Stimulated activated CD4-positive, alpha-beta T cell treated with anti-CD3 and anti-CD28 coated beads, Interleukin-1b, Interleukin-23, amount 100 ng/mL, for 48 hours (primary cell): ENCODE results near the gene THRB.
"Not testable (repeated sequence)": the region's sequence is repeated elsewhere in the genome, so short reads cannot be mapped to it uniquely, and the experiment has no call there.

Experiments used
- DNase-seq: peaks from one replicate; pipeline ENCODE4 v3.0.0-alpha.2; 2020

THRB gene

DNA sequence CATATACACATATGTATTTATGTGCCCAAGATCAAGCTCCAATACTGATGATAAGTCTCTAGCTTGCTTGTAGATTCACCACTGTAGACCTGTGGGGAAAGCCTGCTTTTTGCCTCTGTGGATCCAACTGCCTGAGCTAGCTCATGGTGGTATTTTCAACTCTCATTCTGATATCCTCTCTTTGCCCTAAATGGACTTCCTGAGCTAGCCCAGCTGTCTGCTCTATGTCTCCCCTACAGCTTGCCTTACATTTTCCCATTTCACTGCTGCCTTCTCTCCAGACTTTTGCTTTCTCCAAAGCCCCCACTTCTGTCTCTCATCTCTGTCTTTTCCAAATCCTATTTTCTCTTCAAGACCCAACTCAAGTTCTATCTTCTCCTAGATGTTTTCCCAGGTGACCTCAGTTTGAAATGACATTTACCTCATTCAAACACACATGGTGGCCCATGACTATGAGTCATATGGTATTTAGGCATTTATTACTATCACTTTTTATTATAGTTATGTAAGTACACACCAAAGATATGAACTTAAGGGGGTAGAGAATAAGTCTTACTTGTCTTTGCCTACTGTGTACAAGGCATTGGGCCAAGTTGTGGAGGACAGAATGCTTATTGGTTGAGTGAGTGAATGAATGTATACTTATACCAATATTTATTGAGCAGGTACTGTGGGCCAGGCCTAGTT is 357.9 kb downstream of the THRB start:
- no peak for DNase-seq

DNA sequence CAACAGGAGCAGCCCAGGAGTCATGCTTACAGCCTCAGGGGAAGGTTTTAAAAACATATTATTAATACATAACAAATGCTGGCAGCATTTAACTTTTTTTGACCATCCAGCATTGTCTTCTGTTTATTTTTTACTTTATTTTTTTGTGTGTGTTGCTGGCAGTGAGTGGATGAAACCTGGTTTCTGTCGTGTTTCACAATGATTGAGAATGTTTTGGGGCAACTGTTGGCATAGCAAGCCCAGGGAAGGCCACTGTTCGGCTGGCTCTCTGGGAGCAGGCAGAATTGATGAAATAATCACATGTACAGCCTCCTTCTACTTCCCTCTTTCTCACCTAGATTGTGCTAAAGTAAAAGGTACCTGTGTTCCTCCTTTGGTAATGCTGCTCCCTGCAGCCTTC is 359.4 kb downstream of the THRB start:
- no peak for DNase-seq

DNA sequence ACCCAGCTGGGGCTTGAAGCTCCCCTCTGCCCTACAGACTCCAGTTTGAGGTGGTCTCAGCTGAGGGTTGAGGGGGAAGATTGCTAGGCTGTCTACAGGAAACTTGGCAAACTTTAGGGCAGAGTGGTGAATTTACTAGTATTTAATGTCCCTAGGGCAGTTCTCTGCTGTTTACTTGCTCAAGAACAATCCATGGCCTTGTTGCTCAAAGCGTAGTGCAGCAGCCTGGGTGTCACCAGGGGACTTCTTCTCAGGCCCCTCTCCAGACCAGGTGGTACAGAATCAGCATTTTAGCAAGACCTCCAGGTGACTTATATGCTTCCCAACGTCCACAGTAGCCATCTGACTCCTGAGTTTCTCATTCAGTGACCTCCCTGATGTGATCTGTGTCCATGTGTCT is 360.7 kb downstream of the THRB start:
- no peak for DNase-seq

DNA sequence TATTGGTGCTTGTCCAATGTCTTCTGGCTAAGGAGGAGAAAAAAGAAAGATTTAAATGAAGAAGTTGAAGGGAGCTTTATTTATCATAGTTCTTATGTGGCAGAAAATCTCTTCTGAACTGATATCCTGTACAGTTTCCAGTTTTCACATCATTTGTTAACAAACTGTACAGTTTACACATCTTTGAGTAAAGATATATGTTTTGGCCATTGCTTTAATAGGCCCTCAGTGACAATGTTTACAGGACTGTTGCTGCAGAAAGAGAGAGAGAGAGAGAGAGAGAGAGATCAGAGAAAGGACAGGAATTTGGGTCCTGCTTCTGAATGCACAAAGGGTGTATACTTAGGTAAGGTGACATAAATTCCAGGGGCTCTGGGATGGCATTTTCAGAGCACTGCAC is 361.2 kb downstream of the THRB start:
- no peak for DNase-seq

DNA sequence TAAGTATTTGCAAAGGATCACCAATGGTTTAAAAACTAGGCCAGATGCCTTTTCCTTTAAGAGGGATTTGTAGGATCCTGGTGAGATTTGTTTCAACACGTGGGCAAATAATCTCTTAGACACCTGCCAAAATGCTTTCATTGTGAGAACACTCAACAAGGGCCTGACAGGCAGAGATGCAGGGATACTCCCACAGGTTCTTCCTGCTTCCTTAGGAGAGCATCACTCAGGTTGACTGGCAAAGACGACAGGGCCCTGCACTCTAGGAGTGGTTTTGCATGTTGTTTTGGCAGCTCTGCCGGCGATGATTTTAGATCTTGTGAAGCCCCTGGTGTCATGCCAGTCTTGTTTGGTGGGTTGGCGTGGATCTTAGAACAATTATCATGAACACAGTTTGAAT is 365.1 kb downstream of the THRB start:
- no peak for DNase-seq

DNA sequence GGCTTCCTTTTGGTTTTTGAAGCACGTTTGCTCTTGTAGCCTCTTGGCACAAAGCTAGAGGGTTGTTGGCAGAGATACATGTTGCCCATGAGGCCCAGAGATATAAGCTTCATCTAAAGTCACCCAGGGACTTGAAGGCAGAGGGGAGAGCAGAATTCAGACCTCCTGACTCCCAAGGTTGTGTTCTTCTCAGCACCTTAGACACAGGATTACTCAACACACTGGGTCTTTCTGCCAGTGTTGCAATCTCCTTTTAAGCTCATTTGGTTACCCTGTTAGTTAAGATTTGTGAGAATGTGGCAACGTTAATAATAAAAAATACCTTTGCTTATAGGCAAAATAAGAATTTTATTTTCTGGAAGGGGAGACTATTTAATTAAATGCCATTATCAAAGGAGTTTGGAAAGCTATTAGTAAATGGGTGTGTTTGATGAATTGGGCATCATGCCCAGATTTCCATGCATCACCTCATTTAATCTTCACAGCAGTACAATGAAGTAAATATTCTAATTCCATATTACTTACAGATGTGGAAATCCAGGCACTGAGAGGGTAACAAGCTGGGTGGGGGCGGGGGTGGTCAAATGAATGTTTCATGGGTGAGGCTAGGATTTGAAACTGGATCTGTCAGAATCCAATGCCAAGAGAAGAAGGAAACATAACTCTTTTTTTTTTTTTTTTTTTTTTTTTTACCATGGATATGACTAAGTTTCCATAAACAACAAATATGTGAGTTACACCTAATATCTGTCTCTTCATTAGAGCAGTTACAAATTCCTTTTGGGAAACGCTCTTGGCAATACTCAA is 366.2 kb downstream of the THRB start:
- no peak for DNase-seq

DNA sequence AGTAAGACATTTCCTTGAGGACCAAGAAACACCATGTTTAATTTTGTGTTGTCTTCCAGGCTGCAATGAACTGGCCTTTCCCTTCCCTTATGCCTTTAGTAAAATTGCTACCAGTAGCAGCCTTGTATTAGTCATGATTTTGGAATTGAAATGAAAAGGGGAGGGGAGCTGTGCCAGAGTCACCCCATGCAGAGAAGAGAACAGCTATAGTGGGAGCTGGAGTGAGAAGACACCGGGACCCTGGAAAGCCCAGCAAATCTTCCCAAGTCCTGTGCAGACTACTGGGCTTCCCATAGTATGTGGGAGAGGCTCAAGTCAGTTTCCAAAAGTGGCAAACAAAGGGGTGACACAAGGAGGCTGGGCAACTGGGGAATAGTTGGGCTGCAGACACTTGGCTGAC is 371.1 kb downstream of the THRB start:
- DNase-seq = no peak

DNA sequence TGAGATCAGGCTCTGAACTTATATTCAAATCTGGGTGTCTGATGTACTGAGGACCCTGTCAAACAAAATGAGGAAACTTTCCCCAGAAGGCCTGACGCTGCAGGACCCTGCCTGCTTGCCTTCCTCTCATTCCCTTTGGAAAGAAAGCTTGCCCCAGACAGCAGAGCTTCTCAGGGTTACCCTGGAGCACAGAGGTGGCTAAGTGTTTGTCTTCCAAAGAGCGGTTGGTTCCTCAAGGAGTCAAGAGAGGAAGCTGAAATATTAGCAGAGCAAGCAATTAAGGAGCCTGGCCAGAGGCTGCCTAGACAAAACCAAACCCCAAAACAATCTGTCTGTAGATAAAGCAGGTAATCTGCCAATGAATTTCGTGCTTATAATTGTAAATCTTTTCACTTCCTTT is 374.2 kb downstream of the THRB start:
- no peak for DNase-seq

DNA sequence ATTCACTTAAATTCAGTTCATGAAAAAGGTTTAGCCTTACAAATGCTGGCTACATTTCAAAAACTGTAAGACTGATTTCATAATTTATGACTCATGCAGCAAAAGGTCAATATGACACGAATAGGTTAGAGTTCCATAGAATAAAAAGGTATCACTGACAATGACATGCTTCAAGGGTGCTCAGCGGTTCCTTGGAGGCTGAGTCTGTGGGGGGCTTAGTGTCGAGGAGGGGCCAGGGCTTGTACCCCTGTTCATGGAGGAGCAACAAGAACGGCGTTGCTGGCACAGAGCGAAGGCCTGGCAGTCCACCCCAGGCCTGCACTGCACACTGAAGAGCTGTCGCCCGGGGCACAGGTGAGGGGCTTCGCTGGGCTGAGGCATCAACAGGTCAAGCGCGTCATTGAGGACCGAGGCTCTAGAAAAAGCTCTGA is 375.3 kb downstream of the THRB start:
- DNase-seq = no peak

DNA sequence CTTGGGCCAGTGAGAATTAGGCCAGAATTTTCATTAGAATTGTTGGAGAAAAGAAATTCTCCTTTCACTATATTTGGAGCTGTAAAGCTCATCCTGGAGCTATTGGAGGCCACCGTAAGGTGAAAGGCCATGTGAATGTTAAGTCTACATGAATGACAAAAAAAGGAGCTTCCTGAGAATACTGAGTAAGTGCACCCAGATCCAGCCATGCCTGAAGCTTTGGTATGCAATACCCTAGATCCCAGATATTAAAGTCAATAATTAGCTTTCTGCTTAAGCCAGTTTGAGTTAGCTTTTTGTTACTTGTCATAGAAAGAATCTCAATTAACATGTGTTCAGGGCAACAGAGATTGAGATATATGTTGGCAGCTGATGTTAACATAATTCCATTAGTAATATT is 377.1 kb downstream of the THRB start:
- DNase-seq = no peak

DNA sequence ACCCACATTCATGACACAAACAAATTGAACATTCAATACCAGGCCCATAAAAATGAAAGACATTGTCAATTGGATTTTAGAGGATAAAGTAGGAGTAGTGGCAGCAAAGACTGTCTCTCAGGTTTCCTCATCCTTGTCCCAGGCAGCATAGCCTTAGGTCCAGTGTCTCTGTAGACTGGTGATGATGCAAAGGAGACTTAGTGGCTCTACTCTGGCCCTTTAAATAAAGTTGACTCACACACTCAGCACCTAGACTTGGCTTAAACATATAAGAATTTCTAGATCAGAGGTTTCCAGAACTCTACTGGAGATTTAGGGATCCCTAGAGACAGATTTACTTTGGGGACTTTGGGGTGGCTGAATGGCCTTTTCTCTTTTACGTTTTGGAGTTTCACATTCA is 382.9 kb downstream of the THRB start:
- DNase-seq = no peak

DNA sequence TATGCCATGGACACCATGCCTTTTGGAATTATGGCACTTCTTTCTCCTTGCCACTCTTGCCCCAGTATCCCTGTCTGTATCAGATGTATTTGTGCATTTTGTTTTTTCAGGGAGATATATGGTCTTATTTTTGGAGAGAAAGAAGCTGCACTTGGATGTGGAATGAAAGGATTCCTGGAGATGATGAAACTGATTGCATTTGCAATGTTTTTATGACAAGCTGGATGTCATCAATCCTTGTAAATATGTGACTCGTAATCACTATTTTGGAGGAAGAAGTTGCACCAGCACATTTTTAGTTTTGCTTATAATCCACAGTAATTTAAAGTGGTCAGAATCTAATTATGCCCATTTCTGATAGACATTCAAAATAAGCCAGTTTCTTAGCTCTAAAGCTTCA is 384.6 kb downstream of the THRB start:
- DNase-seq = no peak

DNA sequence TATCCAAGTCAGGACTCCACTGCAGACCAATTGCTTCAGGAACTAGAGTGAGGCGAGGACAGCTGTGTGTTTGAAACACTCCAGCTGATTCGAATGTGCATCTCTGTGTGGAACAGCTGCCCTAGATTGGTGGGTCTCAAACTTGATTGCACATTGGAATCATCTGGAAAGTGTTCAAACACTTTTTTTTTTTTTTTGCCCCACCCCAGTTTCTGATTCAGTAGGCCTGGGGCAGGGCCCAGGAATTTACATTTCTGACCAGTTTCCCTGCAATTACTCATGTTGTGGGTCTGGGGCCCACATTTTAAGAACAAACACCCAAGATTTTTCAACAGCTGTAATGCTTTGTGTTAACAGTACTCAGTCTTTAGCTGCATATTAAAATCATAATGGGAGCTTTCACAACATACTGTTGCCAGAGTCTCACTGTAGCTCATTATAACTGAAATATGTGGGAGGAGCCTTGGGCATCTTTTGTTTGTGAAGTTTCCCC is 392.9 kb downstream of the THRB start:
- DNase-seq = peak; percentile 3

DNA sequence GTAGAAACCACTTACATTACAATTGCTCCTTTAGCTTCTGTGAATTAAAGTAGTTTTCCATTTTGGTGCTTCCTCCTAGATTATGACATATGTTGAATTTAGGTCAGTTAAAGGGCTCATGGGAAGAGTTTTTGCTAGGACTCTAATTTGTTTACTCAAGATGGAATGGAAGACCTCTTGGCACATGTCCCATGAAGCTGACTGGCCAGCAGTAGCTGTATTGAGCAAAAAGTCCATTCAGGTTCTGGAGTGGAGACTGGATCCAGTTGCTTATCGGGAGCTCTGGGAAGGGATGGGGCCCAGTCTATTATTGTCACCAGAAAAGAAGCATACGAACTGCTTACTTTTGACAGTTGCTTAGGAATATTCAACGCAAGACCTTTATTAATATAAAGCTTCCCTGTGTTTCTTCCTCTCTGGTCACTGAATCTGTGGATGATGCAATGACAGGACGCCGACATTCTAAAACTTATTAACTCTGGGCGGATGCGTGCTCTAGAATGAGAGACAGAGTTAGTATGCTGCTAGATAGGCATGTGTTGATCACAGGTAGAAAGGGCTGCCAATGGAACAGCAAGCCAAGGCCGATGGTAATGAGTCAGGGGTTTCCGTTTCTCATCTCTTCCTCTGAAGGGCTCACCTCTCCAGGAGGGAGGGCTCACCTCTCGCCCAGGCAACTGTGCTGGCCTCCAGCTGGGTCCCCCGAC is 393.8 kb downstream of the THRB start:
- DNase-seq = no peak

DNA sequence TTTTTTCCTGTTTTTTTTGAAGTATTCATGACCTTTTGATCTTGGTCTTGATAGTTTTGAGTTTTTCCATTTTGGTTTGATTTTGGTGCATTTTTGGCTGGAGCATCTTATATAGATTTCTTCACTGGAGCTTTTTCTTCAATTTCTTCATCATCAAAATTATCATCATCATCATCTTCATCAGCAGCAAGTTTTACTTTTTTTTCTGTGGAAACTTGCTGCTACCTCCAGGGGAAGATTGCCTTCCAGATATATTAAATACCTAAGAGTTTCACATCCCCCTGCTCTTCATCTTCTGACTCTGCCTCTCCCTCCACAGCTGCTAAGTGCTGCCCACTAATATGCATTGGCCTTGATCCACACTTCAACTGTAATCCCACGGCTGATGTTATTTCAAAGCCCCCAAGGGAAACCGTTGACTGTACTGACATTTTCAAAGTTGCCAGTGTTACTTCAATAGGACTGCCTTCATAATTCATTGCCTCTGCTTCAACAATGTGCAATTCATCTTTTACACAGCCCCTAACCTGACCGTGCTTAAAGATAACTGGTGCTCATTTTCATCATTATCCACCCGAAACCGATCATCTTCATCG is 397.9 kb downstream of the THRB start:
- DNase-seq = no peak

DNA sequence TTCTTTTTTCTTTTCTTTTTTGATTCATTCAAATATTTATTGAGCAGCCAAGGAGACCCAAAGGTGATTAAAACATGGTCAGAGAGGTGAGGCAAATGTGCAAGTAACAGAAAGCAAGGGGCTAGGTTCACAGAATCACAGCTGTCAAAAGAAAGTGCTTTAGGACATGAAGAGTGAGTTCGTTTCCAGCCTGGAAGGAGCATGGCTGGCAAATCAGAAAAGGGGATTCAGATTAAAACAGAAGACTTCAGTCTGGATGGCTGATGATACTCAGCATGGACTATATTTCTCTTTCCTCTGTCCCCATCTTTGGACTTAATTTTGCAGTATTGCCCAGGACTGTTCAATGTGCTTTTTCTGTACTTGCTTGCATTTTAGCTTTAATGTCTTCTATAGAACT is 398.4 kb downstream of the THRB start:
- DNase-seq = no peak

DNA sequence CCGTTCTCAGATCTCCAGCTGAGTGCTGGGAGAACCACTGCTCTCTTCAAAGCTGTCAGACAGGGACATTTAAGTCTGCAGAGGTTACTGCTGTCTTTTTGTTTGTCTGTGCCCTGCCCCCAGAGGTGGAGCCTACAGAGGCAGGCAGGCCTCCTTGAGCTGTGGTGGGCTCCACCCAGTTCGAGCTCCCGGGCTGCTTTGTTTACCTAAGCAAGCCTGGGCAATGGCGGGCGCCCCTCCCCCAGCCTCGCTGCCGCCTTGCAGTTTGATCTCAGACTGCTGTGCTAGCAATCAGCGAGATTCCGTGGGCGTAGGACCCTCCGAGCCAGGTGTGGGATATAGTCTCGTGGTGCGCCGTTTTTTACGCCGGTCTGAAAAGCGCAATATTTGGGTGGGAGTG is 399.8 kb downstream of the THRB start:
- DNase-seq = not testable (repeated sequence)

DNA sequence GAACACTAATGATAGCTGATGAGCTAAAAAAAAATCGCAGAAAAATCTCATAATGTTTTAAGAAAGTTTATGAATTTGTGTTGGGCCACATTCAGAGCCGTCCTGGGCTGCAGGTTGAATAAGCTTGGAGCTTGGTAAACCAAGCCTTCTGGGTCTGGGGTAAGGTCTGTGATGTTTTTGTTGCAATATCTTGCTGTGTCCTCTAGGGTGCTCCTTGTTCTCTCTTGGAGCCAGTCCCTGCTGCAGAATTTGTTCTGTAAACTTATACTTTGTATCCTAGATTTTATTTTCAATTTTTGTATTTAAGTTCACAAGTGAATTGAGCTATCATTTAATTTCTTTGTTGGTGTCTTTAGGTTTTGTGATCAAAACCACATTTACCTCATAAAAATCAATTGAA is 405.9 kb downstream of the THRB start:
- no peak for DNase-seq

DNA sequence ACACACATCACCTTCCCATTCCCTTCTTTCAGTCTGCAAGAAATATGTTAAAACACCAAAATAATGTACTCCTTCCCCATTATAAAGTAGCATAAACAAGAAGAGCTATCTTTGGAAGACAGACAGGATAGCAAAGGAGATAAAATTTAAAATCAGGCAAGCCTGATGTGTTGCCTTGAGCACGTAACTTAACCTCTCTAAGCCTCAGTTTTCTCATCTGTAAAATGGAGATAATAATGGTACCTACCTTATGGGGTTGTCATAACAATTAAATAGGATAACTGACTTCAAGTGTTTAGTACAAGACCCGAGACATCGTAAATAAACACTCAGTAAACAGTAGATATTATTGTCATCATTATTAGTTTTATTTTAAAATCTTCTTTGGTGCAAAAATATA is 407.2 kb downstream of the THRB start:
- DNase-seq = no peak

DNA sequence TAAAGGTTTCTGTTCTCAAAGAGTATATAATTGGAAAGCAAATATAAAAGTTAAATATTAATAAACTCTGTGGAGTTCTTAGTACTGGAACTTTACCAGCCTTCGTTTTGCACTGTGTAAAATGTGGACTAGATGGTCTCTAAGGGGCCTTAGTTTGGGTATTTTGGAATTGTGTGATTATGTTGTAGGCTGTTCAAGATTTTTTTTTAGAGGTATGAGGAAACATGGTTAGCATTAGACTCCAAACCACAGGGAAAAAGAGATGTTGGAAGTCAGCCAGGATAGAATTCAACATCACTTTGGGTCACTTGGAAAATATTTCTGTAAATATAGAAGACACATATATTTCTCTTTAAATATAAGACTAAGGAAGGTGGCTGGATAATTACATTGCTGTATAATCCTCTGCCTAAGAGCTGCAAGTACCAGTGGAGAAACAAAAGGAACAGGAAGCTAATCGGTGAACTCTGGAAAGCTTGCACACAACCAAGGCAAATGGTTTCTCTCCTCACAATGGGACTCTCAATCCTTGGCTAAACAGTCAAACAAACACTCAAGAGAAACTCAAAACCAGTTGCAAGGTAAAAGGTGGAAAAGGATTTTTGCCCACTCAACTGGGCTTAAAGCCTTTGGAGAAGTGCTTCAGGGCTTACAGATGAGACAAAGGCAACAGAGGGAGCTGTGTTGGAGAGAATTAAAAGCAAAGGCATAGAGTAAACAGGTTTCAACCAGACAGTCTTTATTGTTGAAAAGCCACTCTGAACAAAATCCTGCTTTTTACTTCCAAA is 407.8 kb downstream of the THRB start:
- no peak for DNase-seq

DNA sequence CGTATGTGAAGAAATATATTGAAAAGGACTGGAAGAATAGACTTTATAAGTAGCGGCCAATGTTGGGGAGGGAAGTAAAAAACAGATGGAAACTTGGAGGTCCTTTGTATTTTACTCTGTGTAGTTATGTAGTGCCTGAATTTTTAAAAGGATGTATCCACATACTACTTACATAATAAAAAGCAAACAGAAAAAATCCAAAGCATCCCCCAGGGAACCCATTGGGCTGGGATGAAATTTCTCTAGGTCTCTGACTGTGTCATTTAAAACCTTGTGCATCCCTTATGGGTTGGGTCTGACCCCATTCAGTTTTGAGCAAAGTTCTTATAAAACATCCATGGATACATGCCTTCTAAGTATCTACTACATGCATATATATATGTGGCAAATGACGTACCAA is 408.4 kb downstream of the THRB start:
- no peak for DNase-seq

DNA sequence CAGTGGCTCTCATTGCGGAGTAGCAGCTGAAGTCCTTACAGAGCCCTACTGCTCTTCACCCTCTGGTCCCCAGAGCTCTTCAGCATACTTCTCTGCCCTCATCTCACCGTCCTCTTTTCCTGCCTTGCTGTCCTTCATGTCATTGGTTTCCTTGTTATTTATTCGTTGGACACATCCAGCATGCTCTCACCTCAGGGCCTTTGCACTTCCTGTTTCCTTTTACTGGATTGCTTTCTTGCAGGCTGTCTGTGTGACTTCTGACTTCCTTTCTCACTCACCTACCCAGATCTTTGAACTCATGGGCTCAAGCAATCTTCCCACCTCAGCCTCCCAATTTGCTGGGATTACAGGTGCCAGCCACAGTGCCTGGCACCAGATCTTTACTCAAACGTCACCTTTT is 422.5 kb downstream of the THRB start:
- DNase-seq = no peak

DNA sequence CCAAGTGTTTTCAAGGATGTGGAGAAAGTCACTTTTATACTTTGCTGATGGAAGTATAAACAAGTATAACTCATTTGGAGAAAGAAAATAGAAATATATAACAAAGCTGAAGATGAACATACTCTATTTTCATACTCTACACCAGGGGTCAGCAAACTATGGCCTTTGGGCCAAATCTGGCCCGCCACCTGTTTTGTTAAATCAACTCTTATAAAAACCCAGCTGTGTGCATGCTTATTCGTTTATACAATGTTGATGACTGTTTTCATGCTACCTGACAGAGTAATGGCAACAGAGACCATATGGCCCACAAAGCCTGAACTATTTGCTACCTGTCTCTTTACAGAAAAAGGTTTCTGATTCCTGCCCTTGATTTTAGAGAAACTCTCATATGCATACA is 425.6 kb downstream of the THRB start:
- no peak for DNase-seq
